Suprapubic skin (tissue), 3 donors: ENCODE measurements around the gene PTPN1.

Experiments used
- CTCF ChIP-seq, 2 donors: fragments of 200-600 bp in 1 of 2; fragments of 450-650 bp in 1 of 2; sonication (generic) in 1 of 2; IDR thresholded peaks; one replicate each; pipeline ENCODE4 v1.5.1; 2016 to 2019; ENCODE audit warnings: antibody characterized with exemption in 2 of 2, mild to moderate bottlenecking in 1 of 2, moderate library complexity in 1 of 2
- POLR2A ChIP-seq, 2 donors: fragments of 450-650 bp; IDR thresholded peaks; one replicate each; pipeline ENCODE4 v1.6.1; 2017; ENCODE audit warnings: antibody characterized with exemption in 2 of 2, mild to moderate bottlenecking in 2 of 2, moderate library complexity in 2 of 2

GRCh38 chr20:50562262-50562701, 52.1 kb downstream of the PTPN1 start:
- TF ChIP-seq CTCF (IDR thresholded peaks at IDR 0.05) (no peak), POLR2A (IDR thresholded peaks at IDR 0.05) (no peak)
